GM18505 (cell line): ENCODE measurements around the gene ASB3.

ENCODE experiments used
- ATAC-seq: cut with Tn5 transposase; IDR thresholded peaks from one replicate; pipeline ENCODE4 v1.9.1; 2021; ENCODE audit not compliant: unreplicated experiment
- POLR2A ChIP-seq: IDR thresholded peaks from 4 replicates; pipeline ENCODE4 v1.6.1; 2011; ENCODE audit warnings: borderline replicate concordance; ENCODE audit not compliant: insufficient read depth, insufficient read length; ENCODE audit errors: extremely low read depth

The ASB3 gene

DNA sequence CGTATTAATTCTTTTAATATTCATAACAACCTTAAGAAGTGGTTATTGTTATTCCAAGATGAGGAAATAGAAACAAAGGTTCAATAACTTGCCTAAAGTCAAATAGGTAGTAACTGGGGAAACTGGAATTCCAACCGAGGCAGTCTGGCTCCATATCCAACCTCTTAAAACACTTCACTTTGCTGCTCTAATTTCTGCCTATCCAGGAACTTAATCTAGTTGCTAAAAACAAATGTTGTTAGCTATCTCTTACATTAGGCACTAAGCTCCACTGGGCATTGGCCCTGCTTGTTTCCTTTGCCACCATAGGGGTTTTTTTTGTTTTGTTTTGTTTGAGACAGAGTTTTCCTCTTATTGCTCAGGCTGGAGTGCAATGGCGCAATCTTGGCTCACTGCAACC lies 24.8 kb upstream of the ASB3 start:
- no peak for TF ChIP-seq POLR2A
- no peak for ATAC-seq

DNA sequence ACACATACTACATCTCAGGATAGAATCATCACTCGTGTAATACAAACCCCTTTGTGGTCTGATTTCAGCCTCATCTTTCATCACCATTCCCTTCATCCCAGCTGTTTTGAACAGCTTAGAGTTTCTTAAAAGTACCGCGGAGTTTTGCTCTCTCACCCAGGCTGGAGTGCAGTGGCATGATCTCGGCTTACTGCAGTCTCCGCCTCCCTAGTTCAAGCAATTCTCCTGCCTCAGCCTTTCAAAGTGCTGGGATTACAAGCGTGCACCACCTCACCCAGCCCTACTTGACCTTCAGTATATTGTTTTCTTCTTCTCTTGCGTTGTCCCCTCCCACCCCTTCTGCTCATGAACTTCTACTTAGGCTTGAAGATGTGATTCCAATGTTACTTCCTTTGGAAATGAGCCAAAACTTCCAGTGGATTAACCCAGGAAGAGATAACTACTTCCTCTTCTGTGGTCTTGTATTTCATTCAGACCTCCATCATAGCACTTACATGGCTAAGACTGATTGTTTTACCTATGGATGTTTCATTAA lies 15.9 kb upstream of the ASB3 start:
- no peak for ATAC-seq
- TF ChIP-seq POLR2A = no peak

DNA sequence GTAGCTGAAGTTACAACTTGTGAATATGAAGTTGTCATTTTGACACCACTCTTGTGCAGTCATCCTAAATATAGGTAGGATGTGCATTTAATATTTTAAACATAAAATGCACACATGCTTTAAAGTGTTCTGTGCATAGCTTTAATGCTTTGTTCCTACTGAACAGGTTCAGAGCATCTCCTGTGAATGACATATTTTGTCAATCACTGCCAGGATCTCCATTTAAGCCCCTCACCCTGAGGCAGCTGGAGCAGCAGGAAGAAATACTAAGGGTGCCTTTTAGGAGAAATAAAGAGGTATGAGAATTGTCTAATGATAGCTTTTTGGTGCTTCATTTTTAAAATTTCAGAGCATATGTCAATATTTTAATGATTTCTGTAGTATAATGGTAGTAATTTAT lies 14.8 kb upstream of the ASB3 start:
- ATAC-seq = no peak
- TF ChIP-seq POLR2A = no peak

DNA sequence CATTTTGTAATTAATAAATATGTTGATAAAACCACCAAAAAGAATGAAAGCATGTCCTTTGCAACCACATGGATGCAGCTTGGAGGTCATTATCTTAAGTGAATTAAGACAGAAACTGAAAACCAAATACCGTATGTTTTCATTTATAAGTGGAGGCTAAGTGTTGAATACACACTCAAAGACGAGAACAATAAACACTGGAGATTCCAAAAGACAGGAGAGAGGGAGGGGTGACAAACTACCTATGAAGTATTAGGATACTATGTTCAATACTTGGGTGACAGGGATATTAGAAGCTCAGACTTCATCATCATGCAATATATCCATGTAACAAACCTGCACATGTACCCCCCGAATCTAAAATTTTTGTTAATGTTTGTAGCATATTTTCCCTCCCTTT lies 7.1 kb upstream of the ASB3 start:
- ATAC-seq = no peak

DNA sequence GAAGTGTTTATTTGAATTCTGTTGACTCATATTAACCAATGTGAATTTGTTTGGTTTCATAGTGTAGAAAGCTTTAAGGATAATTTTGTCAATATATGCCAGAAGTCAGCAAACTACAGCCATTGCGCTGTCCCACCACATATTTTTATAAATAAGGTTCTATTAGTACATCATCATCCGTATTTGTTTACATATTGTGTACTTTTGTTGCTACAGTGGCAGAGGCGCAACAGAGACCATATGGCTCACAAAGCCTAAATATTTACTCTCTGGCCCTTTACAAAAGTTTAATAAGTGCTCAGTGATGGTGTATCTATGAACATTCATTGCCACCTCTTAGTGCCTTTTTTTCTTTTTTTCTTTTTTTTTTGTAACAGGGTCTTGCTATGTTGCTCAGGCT lies 6.5 kb upstream of the ASB3 start:
- ATAC-seq = no peak
- no peak for TF ChIP-seq POLR2A

More for the DNA sequence above, 7.1 kb upstream of the ASB3 start:
- TF ChIP-seq POLR2A = no peak

DNA sequence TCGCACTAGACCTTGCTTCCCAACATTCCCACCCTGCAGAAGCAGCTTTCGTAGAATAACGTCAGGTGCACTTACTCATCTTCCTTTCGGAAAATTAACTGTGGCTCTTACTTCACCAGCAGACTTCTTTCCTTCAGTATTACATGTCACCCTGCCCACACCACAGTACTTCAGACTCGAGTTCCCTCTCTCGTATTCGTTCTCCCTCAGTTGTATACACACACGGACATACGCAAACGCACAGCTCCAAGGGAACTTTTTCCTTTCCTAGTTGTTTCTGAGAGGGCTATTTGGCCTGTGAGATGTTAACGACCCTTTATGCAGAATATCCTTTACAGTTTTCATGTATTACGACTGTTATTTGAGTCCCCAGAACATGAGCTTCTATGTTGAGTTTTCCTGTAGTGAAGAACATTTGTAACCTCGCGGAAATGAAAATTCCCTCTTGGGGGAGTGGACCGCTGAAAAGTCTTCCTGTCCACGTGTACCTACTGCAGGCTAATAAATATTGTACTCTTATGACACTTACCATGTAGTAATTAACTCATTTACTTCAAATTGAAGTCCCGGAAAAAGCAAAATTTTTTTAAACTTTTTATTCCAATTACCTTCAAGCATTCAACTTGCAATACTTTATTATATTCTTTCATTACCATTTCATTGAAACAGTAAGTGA lies 999 bp upstream of the ASB3 start:
- no peak for ATAC-seq
- TF ChIP-seq POLR2A = no peak

DNA sequence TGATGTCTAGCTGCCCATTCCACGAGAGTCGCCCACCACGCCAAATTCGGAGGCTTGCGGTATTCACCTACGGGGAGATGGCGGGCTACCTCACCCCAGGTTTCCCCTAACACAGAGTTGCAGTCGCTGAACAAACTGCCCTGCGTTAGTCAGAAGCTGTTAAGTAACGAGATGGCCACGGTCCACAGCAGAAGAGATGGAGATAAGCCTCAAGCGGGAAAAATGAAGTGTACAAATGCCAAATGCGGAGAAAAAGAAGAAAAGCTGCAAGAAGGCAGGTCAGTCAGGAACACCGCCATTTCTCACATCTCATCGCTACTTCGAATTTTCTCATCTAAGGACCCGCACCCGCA lies 425 bp downstream of the ASB3 start:
- ATAC-seq = peak; percentile 15
- no peak for TF ChIP-seq POLR2A

DNA sequence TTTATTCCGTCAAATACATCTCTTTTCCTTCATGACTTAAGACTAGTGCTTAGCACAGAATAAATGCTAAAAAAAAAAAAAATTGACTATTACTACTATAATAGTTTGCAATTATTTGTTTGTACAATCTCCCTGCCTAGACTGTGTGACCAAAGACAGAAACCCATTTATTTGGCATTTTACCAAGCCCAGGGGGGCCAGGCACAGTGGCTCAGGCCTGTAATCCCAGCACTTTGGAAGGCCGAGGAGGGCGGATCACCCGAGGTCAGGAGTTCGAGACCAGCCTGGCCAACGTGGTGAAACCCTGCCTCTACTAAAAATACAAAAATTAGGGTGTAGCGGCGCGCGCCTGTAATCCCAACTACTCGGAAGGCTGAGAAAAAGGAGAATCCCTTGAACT lies 1.4 kb downstream of the ASB3 start:
- no peak for TF ChIP-seq POLR2A
- no peak for ATAC-seq

DNA sequence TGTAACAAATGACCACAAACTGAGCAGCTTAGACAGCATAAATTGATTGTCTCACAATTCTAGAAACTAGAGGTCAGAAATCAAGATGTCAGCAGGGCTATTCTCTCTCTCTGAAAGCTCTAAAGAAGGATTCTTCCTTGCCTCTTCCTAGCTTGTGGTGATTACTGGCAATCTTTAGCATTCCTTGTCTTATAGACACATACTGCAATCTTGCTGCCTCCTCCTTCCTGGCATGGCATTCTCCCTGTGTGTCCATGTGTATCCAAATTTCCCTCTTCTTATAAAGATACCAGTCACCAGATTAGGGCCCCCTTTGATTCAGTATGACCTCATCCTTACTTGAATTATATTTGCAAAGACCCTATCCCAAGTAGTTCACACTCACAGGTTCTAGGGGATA lies 2.3 kb downstream of the ASB3 start:
- no peak for TF ChIP-seq POLR2A
- no peak for ATAC-seq

DNA sequence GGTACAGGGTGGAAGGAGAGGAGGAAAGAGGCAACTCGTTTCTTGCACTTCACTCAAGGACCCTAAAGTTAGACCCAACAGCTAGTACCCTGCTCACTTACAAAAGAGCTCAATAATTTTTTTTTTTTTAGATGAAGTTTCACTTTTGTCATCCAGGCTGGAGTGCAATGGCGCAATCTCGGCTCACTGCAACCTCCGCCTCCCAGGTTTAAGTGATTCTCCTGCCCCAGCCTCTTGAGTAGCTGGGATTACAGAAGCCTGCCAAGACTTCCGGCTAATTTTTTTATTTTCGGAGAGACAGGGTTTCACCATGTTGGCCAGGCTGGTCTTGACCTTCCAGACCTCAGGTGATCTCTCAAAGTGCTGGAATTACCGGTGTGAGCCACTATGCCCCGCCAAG lies 4.1 kb downstream of the ASB3 start:
- TF ChIP-seq POLR2A = no peak
- ATAC-seq = no peak

DNA sequence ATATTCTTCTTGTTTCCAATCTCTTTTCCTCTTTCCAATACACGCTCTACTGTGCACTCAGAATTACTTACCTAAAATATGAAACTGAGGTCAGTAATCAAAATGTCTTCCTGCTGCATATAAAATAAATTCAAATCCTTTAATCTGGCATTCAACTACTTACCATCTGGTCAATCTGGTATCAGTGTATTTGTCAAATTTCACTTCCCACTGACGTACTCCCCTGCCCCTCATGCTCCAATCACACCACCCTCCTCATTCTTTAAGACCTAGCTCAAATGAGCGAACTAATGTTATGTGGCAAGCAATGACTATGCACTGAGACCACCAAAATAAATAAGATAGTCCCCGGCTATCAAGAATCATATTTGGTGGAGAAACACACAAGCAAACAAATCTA lies 6.7 kb downstream of the ASB3 start:
- TF ChIP-seq POLR2A = no peak
- no peak for ATAC-seq

DNA sequence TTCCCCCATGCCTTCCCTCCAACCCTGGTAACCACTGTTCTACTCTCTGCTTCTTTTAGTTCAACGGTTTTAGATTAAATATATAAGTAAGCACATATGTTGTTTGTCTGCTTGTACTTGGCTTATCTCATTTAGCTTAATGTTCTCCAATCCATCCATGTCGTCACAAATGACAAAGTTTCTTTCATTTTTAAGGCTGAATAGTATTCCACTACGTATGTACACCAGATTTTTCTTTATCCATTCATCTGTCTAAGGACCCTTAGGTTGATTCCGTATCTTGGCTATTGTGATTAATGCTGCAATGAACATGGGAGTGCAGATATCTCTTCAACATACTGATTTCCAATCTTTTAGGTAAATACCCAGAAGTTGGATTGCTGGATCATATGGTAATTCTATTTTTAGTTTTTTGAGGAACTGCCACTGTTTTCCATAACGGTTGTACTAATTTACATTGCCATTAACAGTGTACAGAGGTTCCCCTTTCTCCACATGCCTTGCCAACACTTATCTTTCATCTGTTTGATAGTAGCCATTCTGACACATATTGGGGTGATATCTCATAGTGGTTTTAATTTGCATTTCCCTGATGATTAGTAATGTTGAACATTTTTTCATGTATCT lies 8.1 kb downstream of the ASB3 start:
- ATAC-seq = no peak
- TF ChIP-seq POLR2A = no peak

DNA sequence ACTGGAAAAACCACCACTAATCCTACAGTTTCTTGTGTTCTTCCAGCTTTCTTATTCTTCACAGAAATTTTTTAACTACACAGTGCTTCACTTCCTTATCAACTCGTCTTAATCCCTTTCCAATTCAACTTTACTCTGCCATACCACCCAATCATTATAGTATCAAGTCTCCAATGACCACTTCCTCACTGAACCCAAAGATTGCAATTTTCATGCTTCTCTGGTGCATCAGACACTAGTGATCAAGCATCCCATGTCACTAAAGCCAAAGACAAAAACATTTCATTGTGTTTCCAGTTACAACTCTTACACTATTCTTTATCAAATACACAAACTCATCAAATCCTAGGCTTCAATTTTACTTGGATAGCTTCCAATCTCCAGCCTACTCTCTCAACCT lies 9.6 kb downstream of the ASB3 start:
- ATAC-seq = no peak
- TF ChIP-seq POLR2A = no peak

DNA sequence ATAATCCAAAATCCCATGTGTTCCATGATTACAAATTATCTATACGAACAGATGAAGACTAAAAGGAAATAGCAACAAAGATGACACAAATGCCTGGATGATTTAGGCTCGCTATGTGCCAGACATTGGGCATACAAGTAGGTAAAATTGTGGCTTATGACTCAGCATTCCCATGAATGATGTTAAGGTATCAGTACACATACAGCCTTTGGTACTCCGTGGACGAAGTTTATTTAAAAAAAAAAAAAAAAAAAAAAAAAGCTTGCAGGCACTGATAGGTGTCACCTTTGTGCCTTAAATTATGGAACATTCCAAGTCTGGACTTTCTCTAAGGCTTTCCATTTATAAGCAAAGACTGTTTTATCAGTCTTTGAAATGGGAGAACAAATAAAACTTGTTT lies 16.5 kb downstream of the ASB3 start:
- TF ChIP-seq POLR2A = no peak
- no peak for ATAC-seq
